Endothelial cell of umbilical vein (primary cell): ENCODE results near the gene METTL9. TPM values are rescaled to one million over a fixed set of nuclear protein-coding genes. Genes with fewer than 3 reads are reported as not detected.
"Not testable (repeated sequence)": the region's sequence is repeated elsewhere in the genome, so short reads cannot be mapped to it uniquely, and the experiment has no call there.

Experiments used
- BruUV-seq: library from RNA; stranded (reverse); fragments of 400-500 nt; replicated peaks from 2 replicates; lab custom pipeline; 2021; lab: Mats Ljungman, UMichigan
- CTCF ChIA-PET: fragments of 300-600, 350-600 bp; sonication (Branson Sonifier 250); formaldehyde crosslinking; loops from one replicate; lab custom pipeline; 2021; ENCODE audit warnings: antibody characterized with exemption, inconsistent platforms; lab: Charles Lee
- POLR2A ChIA-PET: fragments of 300-600, 350-600 bp; sonication (Branson Sonifier 250); formaldehyde crosslinking; loops from one replicate; lab custom pipeline; 2021; ENCODE audit warnings: antibody characterized with exemption, inconsistent platforms; lab: Charles Lee
- DNase-seq: peaks from one replicate; pipeline ENCODE4 v3.0.0-alpha.2; 2011; ENCODE audit warnings: low read depth, low spot score
- FAIRE-seq: peaks from 2 replicates; lab custom pipeline; 2011; peaks lifted over from hg19 to GRCh38; lab: Jason Lieb, UNC
- H2AFZ ChIP-seq: 2 replicates; pipeline ENCODE4 v1.6.0; 2012; ENCODE audit warnings: low read depth, low read length, control low read depth, inconsistent platforms
- H3K27ac ChIP-seq: 2 replicates; pipeline ENCODE4 v1.5.1; 2011; ENCODE audit warnings: low read depth, mild to moderate bottlenecking, control low read depth, low read length, moderate library complexity; ENCODE audit not compliant: insufficient read depth
- H3K27me3 ChIP-seq, 2 experiments: 2 replicates each; pipeline versions ENCODE4 v1.6.0 to v1.6.1; 2011; ENCODE audit warnings: low read length in 2 of 2, mixed read lengths in 1 of 2; ENCODE audit not compliant: control insufficient read depth in 2 of 2, insufficient read depth in 2 of 2
- H3K36me3 ChIP-seq, 2 experiments: 2 replicates in 1 of 2; 3 replicates in 1 of 2; pipeline ENCODE4 v1.5.1; 2011; ENCODE audit warnings: low read length in 2 of 2, mild to moderate bottlenecking in 1 of 2, moderate library complexity in 1 of 2; ENCODE audit not compliant: control insufficient read depth in 2 of 2, insufficient read depth in 2 of 2; ENCODE audit errors: extremely low read depth in 1 of 2
- H3K4me1 ChIP-seq: 3 replicates; pipeline ENCODE4 v1.5.1; 2011; ENCODE audit warnings: mild to moderate bottlenecking, low read length; ENCODE audit not compliant: control insufficient read depth, insufficient read depth; ENCODE audit errors: extremely low read depth
- H3K4me2 ChIP-seq: 2 replicates; pipeline ENCODE4 v1.6.1; 2011; ENCODE audit warnings: low read length, control low read depth, mixed read lengths; ENCODE audit not compliant: insufficient read depth
- H3K4me3 ChIP-seq, 3 experiments: fragments of 200-600 bp in 1 of 3; sonication (generic), shearing (Covaris generic) in 1 of 3; replicated peaks in 1 of 3; 2 replicates each; pipeline ENCODE4 v1.5.1; 2011 to 2016; ENCODE audit warnings: control low read depth in 3 of 3, low read length in 3 of 3, mild to moderate bottlenecking in 2 of 3, inconsistent platforms in 1 of 3, low read depth in 1 of 3, moderate library complexity in 1 of 3; ENCODE audit not compliant: insufficient read depth in 1 of 3
- H3K79me2 ChIP-seq: 2 replicates; pipeline ENCODE4 v1.6.0; 2012; ENCODE audit warnings: low read length, inconsistent platforms; ENCODE audit not compliant: control insufficient read depth, insufficient read depth
- H3K9ac ChIP-seq: replicated peaks from 2 replicates; pipeline ENCODE3; 2011; ENCODE audit warnings: low read length, control low read depth; ENCODE audit not compliant: insufficient read depth; ENCODE audit errors: extremely low read depth
- H3K9me1 ChIP-seq: replicated peaks from 3 replicates; pipeline ENCODE4 v1.6.0; 2011; ENCODE audit warnings: mild to moderate bottlenecking, low read length; ENCODE audit not compliant: control insufficient read depth, insufficient read depth; ENCODE audit errors: extremely low read depth
- H3K9me3 ChIP-seq: replicated peaks from 2 replicates; pipeline ENCODE4 v1.5.1; 2012; ENCODE audit warnings: low read length, inconsistent platforms; ENCODE audit not compliant: control insufficient read depth, insufficient read depth
- H4K20me1 ChIP-seq: replicated peaks from 2 replicates; pipeline ENCODE3; 2011; ENCODE audit warnings: mild to moderate bottlenecking, low read length; ENCODE audit not compliant: control insufficient read depth, insufficient read depth; ENCODE audit errors: extremely low read depth
- CTCF ChIP-seq, 2 donors: IDR thresholded peaks; 1 replicate in 1 of 2; 2 replicates in 1 of 2; pipeline ENCODE4 v1.5.1; 2011; ENCODE audit warnings: low read length in 2 of 2, mild to moderate bottlenecking in 2 of 2, moderate library complexity in 2 of 2, control low read depth in 1 of 2, inconsistent platforms in 1 of 2, low read depth in 1 of 2; ENCODE audit not compliant: insufficient read depth in 1 of 2; ENCODE audit errors: extremely low read depth in 1 of 2
- EZH2 ChIP-seq: IDR thresholded peaks from 2 replicates; pipeline ENCODE4 v1.6.1; 2012; ENCODE audit warnings: borderline replicate concordance, low read depth, mild to moderate bottlenecking, moderate library complexity, low read length, inconsistent platforms; ENCODE audit not compliant: severe bottlenecking
- FOS ChIP-seq: IDR thresholded peaks from 2 replicates; pipeline ENCODE4 v1.6.1; 2011; ENCODE audit warnings: mild to moderate bottlenecking, low read length, moderate library complexity, borderline replicate concordance; ENCODE audit not compliant: insufficient read depth
- GATA2 ChIP-seq: IDR thresholded peaks from 2 replicates; pipeline ENCODE4 v1.7.0; 2011; ENCODE audit warnings: low read depth, mild to moderate bottlenecking, moderate library complexity, mixed read lengths, low read length; ENCODE audit not compliant: insufficient read length, insufficient read depth
- JUN ChIP-seq: IDR thresholded peaks from 2 replicates; pipeline ENCODE4 v1.6.1; 2011; ENCODE audit warnings: borderline replicate concordance, low read depth; ENCODE audit not compliant: insufficient read length, insufficient read depth
- MAX ChIP-seq: IDR thresholded peaks from 2 replicates; pipeline ENCODE4 v1.6.1; 2011; ENCODE audit not compliant: insufficient read depth, insufficient read length
- MYC ChIP-seq: IDR thresholded peaks from one replicate; pipeline ENCODE4 v1.6.1; 2011; ENCODE audit warnings: mild to moderate bottlenecking, low read depth, low read length
- POLR2A ChIP-seq: IDR thresholded peaks from 2 replicates; pipeline ENCODE4 v1.6.1; 2012; ENCODE audit warnings: low read depth, mild to moderate bottlenecking, control low read depth, low read length
- POLR2AphosphoS5 ChIP-seq: IDR thresholded peaks from 2 replicates; pipeline ENCODE4 v1.6.1; 2012; ENCODE audit warnings: low read depth, mild to moderate bottlenecking, control low read depth, low read length, moderate library complexity; ENCODE audit not compliant: insufficient read depth
- dilution Hi-C: fragments of 300-500 bp; cut with MboI; formaldehyde crosslinking; loops from one replicate; pipeline ENCODE4 v1.15.0; 2019; ENCODE audit warnings: low sequenced_read_pairs; ENCODE audit not compliant: extremely low pct_ligation_motif_present
- intact Hi-C: fragments of 100-400 bp; cut with micrococcal nuclease; formaldehyde crosslinking; loops from one replicate; pipeline ENCODE4 v1.10.0; 2022
- polyA plus RNA-seq, 4 experiments: library from polyadenylated mRNA; depleted of rRNA in 3 of 4; stranded (reverse) in 3 of 4; unstranded in 1 of 4; fragments of >200 nt; gene quantifications; 2 replicates each; pipeline versions ENCODE4 v1.2.1 to v1.2.3, GENCODE V29; 2011 to 2012; ENCODE audit warnings: missing spikeins in 1 of 4
- total RNA-seq: library from RNA; stranded (reverse); gene quantifications from 2 replicates; pipeline ENCODE4 v1.2.3, GENCODE V29; 2021

The METTL9 gene
- total and polyA plus RNA-seq, 2 donors (not counting 3 experiments of a cell fraction or from before 2014, with no cell fraction given): 53.8 to 121 TPM

- no peak overlapping the region for H3K4me3 ChIP-seq
- no peak overlapping the region for H3K9ac ChIP-seq
- dilution Hi-C loops (no loop called here), intact Hi-C loops (loop anchor here (10.0 kb wide), 1 partner anchor 1436 kb away; no protein-coding TSS in a partner anchor)
- TF ChIP-seq MAX (no peak), JUN (no peak), POLR2A (no peak), FOS (no peak), MYC (no peak), POLR2AphosphoS5 (no peak), GATA2 (no peak), CTCF (IDR thresholded peaks at IDR 0.05; ENCODE audit: extremely low read depth in 1 of 2, insufficient read depth in 1 of 2, low read depth in 1 of 2, low read length in 2 of 2) (no peak), EZH2 (no peak)
- peaks cover 1% of the 10 kb centered on the region for H3K79me2 ChIP-seq
- no peaks in the 10 kb centered on the region for H3K9me1 ChIP-seq
- H3K36me3 ChIP-seq: peaks cover 4 to 9% of the 10 kb centered on the region in 2 experiments
- H2AFZ ChIP-seq: no peak overlapping the region
- H4K20me1 ChIP-seq: no peaks in the 10 kb centered on the region
- FAIRE-seq (no peak), DNase-seq (no peak)
- H3K4me2 ChIP-seq: no peak overlapping the region
- no peak overlapping the region for H3K27ac ChIP-seq
- H3K27me3 ChIP-seq: no peaks in the 10 kb centered on the region
- no peaks in the 10 kb centered on the region for H3K9me3 ChIP-seq
- peaks cover 14% of the 10 kb centered on the region for H3K4me1 ChIP-seq
- CTCF ChIA-PET: no interaction called here
- BruUV-seq: no TSS peak
- POLR2A ChIA-PET: no interaction called here
Measured at GRCh38 chr16:21628772-21629171, 29.4 kb downstream of the METTL9 start.

DNA sequence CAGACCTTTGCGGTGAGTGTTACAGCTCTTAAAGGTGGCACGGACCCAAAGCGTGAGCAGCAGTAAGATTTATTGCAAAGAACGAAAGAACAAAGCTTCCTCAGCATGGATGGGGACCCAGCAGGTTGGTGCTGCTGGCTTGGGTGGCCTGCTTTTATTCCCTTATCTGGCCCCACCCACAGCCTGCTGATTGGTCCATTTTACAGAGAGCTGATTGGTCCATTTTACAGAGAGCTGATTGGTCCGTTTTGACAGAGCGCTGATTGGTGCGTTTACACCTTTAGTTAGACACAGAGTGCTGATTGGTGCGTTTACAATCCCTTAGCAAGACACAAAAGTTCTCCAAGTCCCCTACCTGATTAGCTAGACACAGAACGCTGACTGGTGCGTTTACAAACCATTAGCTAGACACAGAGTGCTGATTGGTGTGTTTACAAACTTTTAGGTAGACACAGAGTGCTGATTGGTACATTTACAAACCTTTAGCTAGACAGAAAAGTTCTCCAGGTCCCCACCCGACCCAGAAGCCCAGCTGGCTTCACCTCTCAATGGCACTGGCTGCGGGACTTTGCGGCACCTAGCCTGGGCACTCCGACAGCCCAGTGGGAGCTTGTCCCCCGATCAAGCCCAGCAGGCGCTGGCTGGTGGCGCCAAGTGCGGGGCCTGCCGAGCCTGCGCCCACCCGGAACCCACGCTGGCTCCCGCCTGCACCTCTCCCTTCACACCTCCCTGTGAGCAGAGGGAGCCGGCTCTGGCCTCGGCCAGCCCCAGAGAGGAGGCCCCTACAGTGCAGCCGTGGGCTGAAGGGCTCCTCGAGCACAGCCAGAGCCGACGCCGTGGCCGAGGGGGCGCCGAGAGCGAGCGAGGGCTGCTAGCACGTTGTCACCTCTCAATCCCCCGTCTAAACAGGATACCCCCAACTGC, 30.5 kb downstream of the METTL9 start:
- peaks cover 14% of the 10 kb centered on the region for H3K4me1 ChIP-seq
- H3K4me3 ChIP-seq, DNase-seq, H3K9ac ChIP-seq, FAIRE-seq, POLR2A ChIA-PET, CTCF ChIA-PET, BruUV-seq, H4K20me1 ChIP-seq, H3K79me2 ChIP-seq, H2AFZ ChIP-seq, H3K27ac ChIP-seq, H3K4me2 ChIP-seq, H3K9me1 ChIP-seq, dilution Hi-C loops, H3K27me3 ChIP-seq, H3K36me3 ChIP-seq, H3K9me3 ChIP-seq: not testable (repeated sequence)
- intact Hi-C loops: loop anchor here (10.0 kb wide), 1 partner anchor 1435 kb away; no protein-coding TSS in a partner anchor
